ENCODE measurements around the gene ZNF142.

Gene ZNF142

DNA sequence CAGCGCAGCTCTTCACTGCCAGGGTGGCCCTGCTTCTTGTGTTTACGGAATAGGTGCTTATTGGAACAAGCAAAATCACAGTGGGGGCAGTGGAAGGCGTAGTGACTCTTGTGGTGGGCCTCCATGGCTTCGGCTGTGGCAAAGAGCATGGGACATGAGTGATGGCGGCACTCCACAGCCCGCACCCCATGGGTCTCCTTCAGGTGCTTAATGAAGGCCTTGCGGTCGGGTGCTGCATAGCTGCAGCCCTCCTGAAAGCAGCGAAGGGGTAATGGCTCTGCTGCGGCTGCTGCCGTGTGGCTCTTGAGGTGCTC, 10.7 kb downstream of the ZNF142 start:
- DNase-seq = no peak

DNA sequence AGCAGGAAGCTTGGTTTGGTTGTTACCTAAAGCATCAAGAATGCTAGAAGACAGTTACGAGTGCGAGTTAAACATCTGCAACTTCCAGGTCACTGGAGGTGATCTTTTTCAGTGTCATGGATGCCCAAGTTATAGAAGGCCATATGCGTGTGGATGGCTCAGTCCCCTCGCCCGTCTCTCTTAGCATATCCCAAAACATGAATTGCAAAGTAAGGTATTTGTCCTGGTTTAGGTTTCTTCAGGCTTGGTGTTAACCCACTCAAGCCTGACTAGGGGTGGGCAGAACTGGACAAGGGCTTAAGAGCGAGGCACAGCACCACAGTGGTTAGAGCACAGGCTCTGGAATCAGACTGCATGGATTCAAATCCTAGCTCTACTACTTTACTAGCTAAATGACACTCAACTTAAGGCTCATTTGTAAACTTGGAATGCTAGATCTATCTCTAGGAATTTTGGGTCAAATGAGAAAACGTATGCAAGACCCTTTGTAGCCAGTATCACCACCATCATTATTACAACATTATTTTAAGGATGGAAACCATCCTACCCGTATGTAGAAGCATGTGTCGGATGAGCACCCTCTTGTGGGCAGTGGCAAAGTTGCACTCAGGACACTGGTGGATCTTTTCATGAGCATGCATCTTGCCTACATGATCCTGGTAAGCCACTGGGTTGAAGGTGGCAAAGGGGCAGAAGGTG, 11.2 kb downstream of the ZNF142 start:
- peak; percentile 58 to 63 for DNase-seq

- no peak for DNase-seq
Observed at GRCh38 chr2:218645126-218645525, 14.3 kb downstream of the ZNF142 start.

DNA sequence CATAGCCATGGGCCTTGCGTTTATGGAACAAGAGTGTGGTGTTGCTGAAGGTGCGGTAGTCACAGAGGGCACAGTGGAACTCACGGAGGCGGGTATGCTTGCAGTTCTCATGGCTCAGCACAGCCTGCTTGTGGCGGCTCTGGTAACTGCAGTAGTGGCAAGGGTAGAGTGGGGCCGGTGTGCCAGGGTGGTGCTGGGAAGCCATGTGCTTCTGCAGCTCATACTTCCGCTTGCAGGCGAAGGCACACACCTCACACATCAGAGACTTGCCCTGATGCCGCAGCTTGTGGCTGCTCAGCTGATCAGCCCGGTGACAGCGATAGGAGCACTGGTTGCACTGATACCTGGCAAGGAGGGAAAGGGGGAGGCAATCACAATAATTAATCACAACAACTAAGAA, 14.7 kb downstream of the ZNF142 start:
- no peak for DNase-seq

- DNase-seq = no peak
Observed at GRCh38 chr2:218643751-218644310, 15.6 kb downstream of the ZNF142 start.

GRCh38 chr2:218642786-218643185, 16.6 kb downstream of the ZNF142 start:
- no peak for DNase-seq

- no peak for DNase-seq
Observed at GRCh38 chr2:218642121-218642656, 17.2 kb downstream of the ZNF142 start.

- DNase-seq = no peak
Observed at GRCh38 chr2:218638372-218638771, 21.1 kb downstream of the ZNF142 start.

DNA sequence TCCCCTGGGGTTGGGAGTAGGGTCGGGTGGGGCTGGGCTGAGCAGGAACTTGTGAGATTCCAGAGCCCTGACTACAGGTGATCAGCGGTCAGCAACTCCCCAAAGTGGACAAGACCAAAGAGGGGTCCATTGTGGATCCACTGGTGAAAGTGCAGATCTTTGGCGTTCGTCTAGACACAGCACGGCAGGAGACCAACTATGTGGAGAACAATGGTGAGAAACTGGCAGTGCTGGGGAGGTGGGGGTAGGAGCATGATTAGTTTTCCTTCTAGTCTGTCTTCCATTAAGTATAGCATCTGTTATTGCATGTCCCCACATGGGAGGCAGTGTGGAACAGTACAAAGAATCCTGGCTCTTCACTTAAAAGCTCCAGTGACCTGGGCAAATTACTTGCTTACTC, 23.7 kb downstream of the ZNF142 start:
- DNase-seq = no peak

GRCh38 chr2:218631837-218632236, 27.6 kb downstream of the ZNF142 start:
- no peak for DNase-seq

DNA sequence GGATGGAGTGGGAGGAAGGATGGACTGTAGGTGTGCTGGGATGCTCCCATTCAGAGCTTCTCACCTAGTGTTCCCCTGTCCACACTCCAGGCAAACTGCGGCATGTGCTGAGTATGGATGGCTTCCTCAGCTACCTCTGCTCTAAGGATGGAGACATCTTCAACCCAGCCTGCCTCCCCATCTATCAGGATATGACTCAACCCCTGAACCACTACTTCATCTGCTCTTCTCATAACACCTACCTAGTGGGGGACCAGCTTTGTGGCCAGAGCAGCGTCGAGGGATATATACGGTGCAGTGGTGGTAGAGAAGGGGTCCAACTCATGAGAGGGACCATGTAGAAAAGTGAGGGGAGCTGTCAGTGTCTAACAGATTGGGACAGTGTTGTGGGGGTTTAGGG, 31.5 kb downstream of the ZNF142 start:
- no peak for DNase-seq

DNA sequence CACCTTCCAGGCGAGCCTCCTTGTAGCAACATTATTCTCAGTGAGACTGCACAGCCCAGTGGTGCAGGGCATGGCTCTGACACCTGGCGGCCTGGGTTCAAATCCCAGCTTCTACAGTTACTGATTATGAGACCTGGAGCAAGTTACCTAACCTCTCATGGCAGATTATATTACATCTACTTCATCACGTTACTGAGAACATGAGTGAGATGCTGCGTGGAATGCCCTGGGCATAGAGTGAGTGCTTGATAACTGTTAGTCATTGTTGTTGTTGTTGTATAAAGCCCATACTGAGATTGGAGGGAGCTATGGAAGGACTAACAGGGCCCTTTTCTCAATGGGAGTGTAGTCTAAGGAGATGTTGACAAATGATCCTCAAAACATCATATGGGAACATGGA, 33.1 kb downstream of the ZNF142 start:
- no peak for DNase-seq

DNA sequence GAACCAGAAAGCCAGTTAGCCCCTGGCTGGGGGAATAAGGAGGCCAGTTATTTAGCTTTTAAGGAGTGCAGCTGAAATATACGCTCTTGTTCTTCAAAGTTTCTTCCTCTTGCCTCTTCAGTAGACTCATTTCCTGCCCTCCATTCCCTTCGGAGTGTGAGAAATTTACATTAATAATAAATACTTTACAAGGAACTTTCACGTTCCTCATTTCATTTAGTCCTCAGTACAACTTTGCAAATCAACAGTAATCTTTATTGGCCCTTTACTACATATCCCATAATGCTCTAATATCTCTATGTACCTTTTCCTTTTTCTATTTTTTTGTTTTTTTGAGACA, 36.1 kb downstream of the ZNF142 start:
- DNase-seq = no peak

GRCh38 chr2:218622606-218623365, 36.6 kb downstream of the ZNF142 start:
- DNase-seq = no peak

GRCh38 chr2:218621007-218621406, 38.4 kb downstream of the ZNF142 start:
- no peak for DNase-seq

DNA sequence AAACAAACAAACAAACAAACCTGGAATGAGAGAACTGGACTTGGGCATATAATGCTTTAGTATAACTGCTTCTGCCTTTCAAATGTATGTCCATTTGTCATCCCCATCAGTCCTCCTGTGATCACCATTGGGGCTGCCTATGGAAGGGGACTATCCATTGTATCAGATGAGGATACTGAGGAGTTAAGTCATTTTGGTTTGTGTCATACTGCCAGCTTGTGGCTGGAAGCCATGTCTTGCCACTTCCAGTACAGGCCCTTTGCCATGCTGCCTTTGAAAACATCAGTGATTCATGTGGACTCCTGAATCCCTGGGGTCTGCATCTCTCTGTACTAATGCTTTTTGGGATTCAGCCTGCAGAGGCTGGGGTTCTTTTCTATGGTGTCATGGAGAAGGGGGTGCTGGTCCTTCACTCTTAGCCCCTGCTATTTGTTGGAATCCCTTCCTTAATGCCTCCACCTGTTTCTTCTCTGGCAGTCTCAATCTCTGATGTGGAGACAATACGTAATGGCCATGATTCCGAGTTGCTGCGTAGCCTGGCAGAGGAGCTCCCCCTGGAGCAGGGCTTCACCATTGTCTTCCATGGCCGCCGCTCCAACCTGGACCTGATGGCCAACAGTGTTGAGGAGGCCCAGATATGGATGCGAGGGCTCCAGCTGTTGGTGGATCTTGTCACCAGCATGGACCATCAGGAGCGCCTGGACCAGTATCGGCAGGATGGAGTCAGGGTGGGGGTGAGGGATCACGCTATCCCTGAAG, 41.1 kb downstream of the ZNF142 start:
- no peak for DNase-seq

GRCh38 chr2:218615868-218616315, 43.5 kb downstream of the ZNF142 start:
- no peak for DNase-seq

DNA sequence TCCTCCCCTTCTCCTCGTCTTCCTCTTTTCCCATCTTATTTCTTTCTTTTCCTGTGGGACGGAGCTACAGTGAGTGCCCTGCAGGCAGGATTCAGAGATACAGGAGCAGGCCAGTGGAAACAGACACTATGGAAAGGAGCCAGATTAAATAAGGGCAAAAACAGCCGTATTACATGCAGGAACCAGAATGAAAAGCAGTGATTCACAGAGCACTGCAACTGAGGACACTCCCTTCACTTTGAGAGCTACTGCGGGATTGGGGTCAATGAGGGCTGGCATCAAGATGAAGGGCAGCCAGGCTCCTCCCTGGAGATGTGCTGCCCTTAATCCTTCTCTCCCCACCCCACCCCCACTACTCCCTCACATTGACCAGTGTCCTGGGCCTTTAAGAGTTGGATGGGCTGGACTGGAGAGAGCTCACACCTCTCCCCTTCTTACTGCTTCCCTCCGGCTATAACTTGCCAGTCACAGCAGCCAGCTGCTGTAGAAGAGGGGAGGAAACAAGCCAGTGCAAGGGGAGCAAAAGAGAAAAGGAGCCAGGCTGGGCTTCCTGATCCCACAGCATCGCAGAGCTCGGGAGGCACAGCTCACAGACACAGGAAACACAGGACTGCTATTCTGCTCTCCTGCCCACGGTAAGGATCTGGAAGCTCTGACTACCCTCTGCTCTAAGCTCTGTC, 51.8 kb downstream of the ZNF142 start, which contains the start of gene PLCD4:
PLCD4 (plus strand) TSS at position 464 of the 680 bp plus-strand sequence. CDS start 7,841 bp downstream, outside the sequence.
- no peak for DNase-seq

DNA sequence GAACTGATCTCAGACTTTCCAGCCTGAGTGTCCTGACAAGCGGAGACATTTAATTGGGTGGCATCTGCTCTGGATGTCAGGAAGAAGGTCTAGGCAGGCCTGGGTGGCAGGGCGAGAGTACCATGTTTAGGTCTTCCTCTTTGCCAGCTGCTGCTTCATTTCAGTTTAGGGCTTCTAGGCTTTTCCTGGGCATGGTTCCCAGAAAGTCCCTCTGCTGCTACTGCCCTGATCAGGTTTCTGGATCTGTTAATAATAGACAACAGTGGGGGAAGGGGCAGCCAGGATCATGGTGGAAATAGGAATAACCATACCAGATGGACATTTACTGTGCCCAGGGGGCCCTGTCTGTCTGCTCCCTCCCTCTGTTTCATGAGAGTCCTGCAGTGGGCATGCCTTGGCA, 54.0 kb downstream of the ZNF142 start:
- no peak for DNase-seq

All from CD4-positive, alpha-beta T cell treated with Interleukin-4 for 1 hour (primary cell).